ENCODE data around the gene MAPK13. TPM values are rescaled to one million over a fixed set of nuclear protein-coding genes. Genes with fewer than 3 reads are reported as not detected.
"Not testable (repeated sequence)": the region's sequence is repeated elsewhere in the genome, so short reads cannot be mapped to it uniquely, and the experiment has no call there.

The MAPK13 gene
- total RNA-seq, 1 experiment from 2014 or later: not detected

DNA sequence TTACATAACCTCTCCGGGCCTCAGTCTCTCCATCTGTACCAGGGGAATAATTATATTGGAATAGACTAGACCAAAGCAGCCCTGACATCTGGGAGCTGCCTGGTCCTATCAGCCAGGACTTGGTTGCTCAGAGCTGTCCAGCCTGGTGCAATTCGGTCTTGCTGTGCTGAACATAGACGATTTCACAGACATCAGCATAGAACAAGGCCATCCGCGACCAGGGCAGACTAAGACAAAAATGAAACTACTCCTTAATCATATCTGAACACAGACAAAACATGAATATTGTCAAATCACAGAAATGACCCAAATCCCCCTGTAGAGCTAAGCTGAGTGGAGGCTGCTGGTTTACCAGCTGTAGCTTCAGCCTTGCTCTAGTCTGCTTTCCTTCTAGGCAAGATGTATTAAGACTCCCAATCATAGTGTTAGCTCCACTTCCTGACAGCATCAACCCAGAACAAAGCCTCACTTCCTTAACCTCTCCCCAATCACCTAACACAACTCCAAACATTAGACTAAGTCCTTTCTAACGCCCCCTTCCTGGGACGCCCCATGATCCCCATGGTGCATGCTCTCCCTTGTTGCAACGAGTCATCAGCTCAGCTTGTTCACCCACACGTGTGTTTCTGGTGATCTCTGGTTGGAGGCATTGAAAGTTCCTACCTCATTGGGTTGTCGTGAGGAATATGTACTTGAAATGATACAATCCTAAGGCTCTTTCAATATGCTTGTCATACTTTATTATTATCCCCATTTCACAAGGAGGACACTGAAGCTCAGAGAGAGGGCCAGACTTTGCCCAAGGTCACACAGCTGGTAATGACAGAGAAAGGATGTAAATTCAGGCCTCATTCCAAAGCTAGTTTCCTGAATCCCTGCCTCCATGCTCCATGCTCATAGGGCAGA lies 3.5 kb upstream of the MAPK13 start:
- Histone ChIP-seq H3K4me3 (no peak overlapping the region), H3K27me3 (replicated peaks) (no peaks in the 10 kb centered on the region), H3K4me1 (replicated peaks) (peaks cover 12% of the 10 kb centered on the region), H3K9me3 (replicated peaks) (no peaks in the 10 kb centered on the region; the same call in 1 of the 2 replicates), H3K27ac (no peak overlapping the region), H3K36me3 (no peaks in the 10 kb centered on the region)
- no peak for DNase-seq (ENCODE audit: low read depth in 1 of 2, low spot score in 2 of 2)

DNA sequence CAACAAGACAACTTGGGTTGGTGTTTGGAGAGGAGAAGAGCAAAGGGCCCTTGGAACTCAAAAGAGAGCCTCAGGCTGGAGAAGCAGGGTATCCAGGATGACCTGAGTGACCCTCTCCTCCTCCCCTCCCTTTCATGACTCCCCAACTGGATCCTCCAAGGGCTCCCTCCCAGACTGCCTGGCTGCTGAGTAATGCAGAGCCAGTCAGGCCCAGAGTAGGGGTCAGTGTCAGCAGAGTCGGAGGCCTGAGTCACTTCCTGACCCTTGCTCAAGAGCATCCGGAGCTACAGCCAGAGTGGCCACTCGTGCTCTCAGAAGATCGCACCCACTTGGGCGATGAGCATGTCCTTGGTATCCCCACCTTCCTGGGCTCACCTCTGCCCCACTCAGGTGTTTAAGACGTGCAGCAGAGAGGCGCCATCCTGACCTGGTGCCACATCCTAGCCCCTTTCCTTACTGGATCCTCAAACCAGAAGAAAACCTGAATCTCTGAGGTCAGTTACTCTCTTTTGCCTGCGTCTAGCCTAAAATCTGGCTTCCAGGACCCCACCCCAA lies 2.8 kb upstream of the MAPK13 start:
- no peak overlapping the region for H3K27ac ChIP-seq
- no peaks in the 10 kb centered on the region; the same call in 1 of the 2 replicates for H3K9me3 ChIP-seq (replicated peaks)
- DNase-seq (ENCODE audit: low read depth in 1 of 2, low spot score in 2 of 2): peak in 1 of 2 experiments; percentile 65
- no peaks in the 10 kb centered on the region for H3K36me3 ChIP-seq
- peaks cover 12% of the 10 kb centered on the region for H3K4me1 ChIP-seq (replicated peaks)
- no peaks in the 10 kb centered on the region for H3K27me3 ChIP-seq (replicated peaks)
- no peak overlapping the region for H3K4me3 ChIP-seq

DNA sequence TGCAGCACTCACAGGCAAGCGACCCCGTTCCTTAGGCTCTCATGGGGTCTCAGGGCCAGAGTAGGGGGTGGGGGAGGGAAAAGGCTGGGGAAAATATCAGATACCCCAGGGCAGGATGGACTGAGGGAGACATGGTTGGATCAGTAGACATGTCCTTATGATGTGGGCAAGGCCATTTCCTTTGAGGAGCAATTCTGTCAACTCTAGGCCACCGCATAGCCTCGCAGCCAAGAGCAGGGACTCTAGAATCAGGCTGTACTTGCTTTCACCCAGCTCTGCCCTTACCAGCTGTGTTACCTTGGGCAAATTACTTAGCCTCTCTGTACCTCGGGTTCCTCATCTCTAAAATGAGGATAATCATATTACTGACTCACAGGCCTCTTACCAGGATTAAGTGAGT lies 2.2 kb upstream of the MAPK13 start:
- Histone ChIP-seq H3K4me3 (no peak overlapping the region), H3K9me3 (replicated peaks) (no peaks in the 10 kb centered on the region; the same call in 1 of the 2 replicates), H3K4me1 (replicated peaks) (peaks cover 12% of the 10 kb centered on the region), H3K27ac (no peak overlapping the region), H3K36me3 (no peaks in the 10 kb centered on the region), H3K27me3 (replicated peaks) (no peaks in the 10 kb centered on the region)
- DNase-seq (ENCODE audit: low read depth in 1 of 2, low spot score in 2 of 2): no peak

DNA sequence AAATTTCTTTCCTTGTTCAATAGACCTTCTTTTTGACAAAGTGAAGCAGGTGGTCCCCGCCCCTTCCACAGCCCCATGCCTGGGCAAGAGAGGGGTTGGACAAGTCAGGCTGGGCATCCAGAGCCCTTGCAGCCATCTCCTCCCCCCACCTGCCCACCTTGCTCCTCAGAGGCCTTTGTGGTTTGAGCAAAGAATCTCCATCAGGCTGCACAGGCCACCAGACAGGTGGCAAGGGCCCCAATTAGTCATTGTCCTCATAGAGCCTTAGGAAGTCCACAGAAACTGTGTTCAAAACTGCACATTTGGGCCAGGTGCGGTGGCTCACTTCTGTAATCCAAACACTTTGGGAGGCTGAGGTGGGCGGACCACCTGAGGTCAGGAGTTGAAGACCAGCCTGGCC lies 1.5 kb upstream of the MAPK13 start:
- H3K4me3 ChIP-seq: no peak overlapping the region
- DNase-seq (ENCODE audit: low read depth in 1 of 2, low spot score in 2 of 2): no peak
- H3K27ac ChIP-seq: no peak overlapping the region
- no peaks in the 10 kb centered on the region; the same call in 1 of the 2 replicates for H3K9me3 ChIP-seq (replicated peaks)
- peaks cover 12% of the 10 kb centered on the region for H3K4me1 ChIP-seq (replicated peaks)
- H3K27me3 ChIP-seq (replicated peaks): no peaks in the 10 kb centered on the region
- H3K36me3 ChIP-seq: no peaks in the 10 kb centered on the region

DNA sequence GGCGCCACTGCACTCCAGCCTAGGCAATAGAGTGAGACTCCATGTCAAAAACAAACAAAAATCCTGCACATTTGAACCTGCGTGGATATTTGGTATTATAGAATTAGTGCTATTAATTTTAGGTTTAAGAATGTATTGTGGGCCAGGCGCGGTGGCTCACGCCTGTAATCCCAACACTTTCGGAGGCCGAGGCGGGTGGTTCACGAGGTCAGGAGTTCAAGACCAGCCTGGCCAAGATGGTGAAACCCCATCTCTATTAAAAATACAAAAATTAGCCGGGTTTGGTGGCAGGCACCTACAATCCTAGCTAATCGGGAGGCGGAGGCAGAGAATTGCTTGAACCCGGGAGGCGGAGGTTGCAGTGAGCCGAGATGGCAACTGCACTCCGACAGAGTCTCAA lies 979 bp upstream of the MAPK13 start:
- H3K4me3 ChIP-seq; H3K36me3 ChIP-seq; H3K9me3 ChIP-seq (replicated peaks); H3K27ac ChIP-seq; H3K27me3 ChIP-seq (replicated peaks); DNase-seq (ENCODE audit: low read depth in 1 of 2, low spot score in 2 of 2): not testable (repeated sequence)
- peaks cover 12% of the 10 kb centered on the region for H3K4me1 ChIP-seq (replicated peaks)

DNA sequence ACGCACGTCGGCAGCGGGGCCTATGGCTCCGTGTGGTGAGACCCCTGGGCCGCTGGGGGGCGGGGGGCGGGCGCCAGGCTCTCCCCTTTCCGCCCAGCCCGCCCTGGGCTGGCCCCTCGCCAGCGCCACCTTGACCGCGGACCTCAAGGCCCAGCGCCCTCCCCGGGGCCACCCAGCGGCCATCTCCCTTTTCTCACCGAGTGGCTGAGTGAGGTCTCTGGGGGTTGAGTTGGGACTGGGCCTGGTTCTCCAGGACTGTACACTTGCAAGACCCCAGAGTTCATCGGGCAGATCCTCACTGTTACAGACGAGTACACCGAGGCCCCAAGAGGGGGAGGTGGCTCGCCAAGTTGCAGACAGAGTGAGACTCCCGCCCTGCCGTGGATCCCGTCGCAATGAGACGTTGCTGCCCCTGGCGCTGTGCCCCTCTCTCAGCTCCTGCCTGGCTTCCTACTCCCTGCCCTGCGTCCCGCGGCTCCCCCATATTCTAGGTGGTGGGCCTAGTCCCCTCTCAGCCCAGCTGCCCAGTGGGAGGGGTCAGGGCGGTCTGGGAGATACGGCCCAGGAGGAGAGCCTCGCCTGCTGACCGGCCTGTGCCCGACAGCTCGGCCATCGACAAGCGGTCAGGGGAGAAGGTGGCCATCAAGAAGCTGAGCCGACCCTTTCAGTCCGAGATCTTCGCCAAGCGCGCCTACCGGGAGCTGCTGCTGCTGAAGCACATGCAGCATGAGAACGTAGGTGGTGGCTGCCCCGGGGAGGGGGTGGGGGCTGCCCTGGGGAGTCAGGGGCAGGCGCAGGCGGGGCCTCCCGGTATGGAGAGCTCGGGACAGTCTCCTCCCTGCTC lies 576 bp downstream of the MAPK13 start:
- H3K27me3 ChIP-seq (replicated peaks): no peaks in the 10 kb centered on the region
- H3K4me3 ChIP-seq: no peak overlapping the region
- H3K36me3 ChIP-seq: no peaks in the 10 kb centered on the region
- H3K27ac ChIP-seq: no peak overlapping the region
- H3K9me3 ChIP-seq (replicated peaks): no peaks in the 10 kb centered on the region; the same call in 1 of the 2 replicates
- DNase-seq (ENCODE audit: low read depth in 1 of 2, low spot score in 2 of 2): no peak
- H3K4me1 ChIP-seq (replicated peaks): peaks cover 12% of the 10 kb centered on the region

DNA sequence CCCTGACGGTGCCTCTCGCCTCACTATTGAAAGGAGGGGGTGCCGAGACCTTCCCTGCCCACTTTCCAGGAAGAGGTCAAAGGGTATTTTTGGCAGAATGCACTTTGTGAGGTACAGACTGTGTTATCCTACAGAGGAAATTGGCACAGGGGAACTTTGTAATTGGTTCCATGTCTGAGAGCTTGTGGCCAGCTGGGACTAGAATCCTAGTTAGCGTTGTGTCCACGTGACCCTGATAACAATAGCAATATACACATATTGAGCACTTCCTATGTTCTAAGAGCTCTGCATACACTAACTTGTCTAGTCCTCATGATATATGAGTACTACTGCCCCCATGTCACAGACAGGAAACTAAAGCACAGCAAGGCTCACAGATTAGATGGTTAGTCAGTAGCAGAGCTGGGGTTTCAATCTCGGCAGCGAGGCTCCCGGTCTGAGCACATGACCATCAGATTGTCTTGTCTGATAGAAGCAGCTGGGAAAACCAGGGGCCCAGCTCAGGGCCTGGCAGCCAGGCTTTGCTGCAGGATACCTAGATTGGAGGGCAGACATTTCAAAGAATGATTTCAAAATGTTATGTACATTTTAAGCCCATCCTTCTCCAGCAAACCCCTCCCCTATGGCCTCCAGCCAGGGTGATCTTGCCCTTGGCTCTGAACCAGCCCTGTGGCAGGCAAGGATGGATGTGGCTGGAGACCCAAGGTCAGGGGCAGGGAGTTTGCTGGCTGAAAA lies 1.4 kb downstream of the MAPK13 start:
- no peaks in the 10 kb centered on the region for H3K9me3 ChIP-seq (replicated peaks)
- DNase-seq (ENCODE audit: low read depth in 1 of 2, low spot score in 2 of 2): no peak
- no peaks in the 10 kb centered on the region for H3K27me3 ChIP-seq (replicated peaks)
- H3K27ac ChIP-seq: no peak overlapping the region
- H3K4me3 ChIP-seq: no peak overlapping the region
- H3K36me3 ChIP-seq: no peaks in the 10 kb centered on the region
- H3K4me1 ChIP-seq (replicated peaks): peaks cover 12% of the 10 kb centered on the region

DNA sequence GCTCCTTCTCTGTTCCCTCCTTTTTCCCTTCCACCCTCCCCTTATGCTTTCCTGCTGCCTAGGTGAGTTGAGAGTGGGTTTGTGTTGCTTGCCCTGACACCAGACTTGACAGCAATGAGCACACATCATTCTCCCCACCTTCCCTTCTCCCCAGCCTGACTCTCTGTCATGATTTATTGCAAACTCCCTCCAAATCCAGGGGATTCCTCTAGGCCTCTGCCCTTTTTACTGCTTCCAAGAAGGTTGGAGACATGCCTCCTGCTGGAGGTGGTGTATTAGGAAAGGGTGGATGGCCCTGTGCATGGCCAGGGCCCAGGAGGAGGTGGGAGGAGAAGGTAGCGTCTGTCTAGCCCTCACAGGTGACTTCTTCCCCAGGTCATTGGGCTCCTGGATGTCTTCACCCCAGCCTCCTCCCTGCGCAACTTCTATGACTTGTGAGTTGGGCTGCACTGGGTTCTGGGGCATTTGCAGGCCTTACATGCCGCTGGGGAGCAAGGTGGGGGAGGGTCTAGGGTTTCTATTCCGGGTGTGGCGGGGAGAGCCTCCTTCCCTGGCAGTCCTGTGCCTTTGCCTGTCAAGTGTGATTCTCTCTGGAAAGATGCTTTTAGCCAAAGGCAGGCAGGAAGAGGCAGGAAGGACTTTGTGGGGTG lies 2.1 kb downstream of the MAPK13 start:
- no peak for DNase-seq (ENCODE audit: low read depth in 1 of 2, low spot score in 2 of 2)
- Histone ChIP-seq H3K4me3 (no peak overlapping the region), H3K9me3 (replicated peaks) (no peaks in the 10 kb centered on the region), H3K27me3 (replicated peaks) (no peaks in the 10 kb centered on the region), H3K4me1 (replicated peaks) (peaks cover 6% of the 10 kb centered on the region), H3K36me3 (no peaks in the 10 kb centered on the region), H3K27ac (no peak overlapping the region)

DNA sequence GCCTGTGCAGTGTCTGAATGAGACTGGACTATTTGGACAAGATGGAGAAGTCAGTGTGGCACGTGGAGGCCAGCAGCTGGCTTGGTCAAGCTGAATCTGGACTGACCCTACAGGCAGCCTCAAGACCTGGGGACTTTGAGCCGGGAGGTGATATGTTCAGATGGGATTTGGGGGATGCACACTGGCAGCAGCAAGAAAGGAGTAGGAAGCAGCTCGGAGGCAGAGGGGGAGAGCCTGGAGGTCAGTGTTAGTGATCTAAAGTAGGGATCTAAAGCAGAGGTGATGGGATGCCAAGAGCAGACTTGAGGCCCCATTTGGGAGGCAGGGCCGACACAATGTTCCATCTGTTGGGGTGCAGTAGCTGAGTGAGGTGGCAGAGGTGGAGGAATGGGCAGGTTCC lies 2.8 kb downstream of the MAPK13 start:
- H3K4me1 ChIP-seq (replicated peaks): no peaks in the 10 kb centered on the region; the same call in 1 of the 2 replicates
- no peaks in the 10 kb centered on the region for H3K36me3 ChIP-seq
- H3K27me3 ChIP-seq (replicated peaks): no peaks in the 10 kb centered on the region
- H3K4me3 ChIP-seq: no peak overlapping the region
- no peak overlapping the region for H3K27ac ChIP-seq
- no peaks in the 10 kb centered on the region for H3K9me3 ChIP-seq (replicated peaks)
- DNase-seq (ENCODE audit: low read depth in 1 of 2, low spot score in 2 of 2): no peak

DNA sequence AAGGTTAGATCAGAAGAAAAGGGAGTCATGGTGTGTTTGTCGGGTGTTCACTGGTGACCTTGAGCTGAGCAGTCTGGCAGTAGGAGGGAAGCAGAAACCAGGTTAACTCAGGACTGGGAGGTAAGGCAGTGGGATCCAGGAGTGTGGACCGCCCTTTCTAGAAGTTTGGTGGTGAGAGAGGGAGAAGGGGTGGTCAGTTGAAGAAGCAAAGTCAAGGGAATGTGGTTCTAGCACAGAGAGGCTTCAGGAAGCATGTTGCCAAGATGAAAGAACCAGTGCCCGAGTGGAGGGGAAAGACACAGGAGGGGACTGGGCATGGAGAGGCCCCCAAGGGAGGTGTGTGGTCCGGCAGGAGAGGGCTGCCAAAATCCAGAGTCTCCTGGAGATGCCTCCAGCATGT lies 3.6 kb downstream of the MAPK13 start:
- DNase-seq (ENCODE audit: low read depth in 1 of 2, low spot score in 2 of 2): no peak
- H3K4me3 ChIP-seq: no peak overlapping the region
- H3K27ac ChIP-seq: no peak overlapping the region
- no peaks in the 10 kb centered on the region for H3K27me3 ChIP-seq (replicated peaks)
- no peaks in the 10 kb centered on the region for H3K36me3 ChIP-seq
- H3K4me1 ChIP-seq (replicated peaks): no peaks in the 10 kb centered on the region
- H3K9me3 ChIP-seq (replicated peaks): no peaks in the 10 kb centered on the region

DNA sequence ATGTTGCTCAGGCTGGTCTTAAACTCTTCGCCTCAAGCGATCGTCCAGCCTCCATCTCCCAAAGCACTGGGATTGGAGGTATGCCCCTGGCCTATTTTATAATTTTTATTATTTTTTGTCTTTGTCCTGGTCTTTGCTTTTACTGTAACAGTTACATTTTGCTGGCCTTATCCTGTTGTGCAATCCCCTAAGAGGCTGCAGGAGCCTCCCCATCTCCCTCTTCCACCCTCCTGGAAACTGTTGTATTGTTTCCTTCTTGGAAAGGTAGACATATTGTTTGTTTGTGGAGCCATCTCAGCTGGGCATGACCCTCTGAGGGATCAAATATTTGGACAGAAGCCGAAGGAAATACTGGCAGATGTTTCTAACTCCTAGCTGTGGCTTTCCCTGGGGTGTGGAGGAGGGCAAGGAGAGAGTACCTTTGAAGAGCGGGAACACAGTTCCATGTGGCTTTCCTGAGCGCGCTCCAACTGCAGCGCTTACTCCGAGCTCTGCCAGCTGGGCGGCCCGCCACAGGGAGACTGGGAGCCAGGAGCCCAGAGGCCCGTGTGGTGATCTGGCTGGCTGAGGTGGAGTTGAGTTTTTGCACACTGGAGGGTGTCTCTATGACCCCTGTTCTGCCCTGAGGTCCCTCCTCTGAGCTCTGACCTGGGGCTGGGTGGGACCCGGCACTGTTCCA lies 4.9 kb downstream of the MAPK13 start:
- no peaks in the 10 kb centered on the region for H3K4me1 ChIP-seq (replicated peaks)
- no peaks in the 10 kb centered on the region for H3K9me3 ChIP-seq (replicated peaks)
- no peak overlapping the region for H3K4me3 ChIP-seq
- no peak for DNase-seq (ENCODE audit: low read depth in 1 of 2, low spot score in 2 of 2)
- no peaks in the 10 kb centered on the region for H3K36me3 ChIP-seq
- no peaks in the 10 kb centered on the region for H3K27me3 ChIP-seq (replicated peaks)
- H3K27ac ChIP-seq: no peak overlapping the region

DNA sequence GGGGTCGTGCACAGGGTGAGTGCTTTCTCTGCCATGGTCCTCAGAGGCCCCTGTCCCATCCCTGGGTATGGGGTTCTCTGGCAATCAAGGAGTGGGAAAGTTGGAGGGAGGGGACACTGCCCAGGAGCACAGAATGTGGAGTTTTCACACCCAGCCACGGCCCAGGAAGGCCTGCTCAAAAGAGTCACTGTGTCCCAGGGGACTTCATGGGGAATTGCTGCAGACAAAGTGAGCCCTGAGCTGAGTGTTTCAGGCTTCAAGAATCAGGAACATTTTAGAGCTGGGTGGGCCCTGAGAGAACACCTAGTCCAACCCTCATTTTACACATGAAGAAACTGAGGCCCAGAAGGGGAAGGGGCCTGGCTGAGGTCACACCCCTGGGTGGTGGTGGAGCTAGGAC lies 5.7 kb downstream of the MAPK13 start:
- H3K27me3 ChIP-seq (replicated peaks): no peaks in the 10 kb centered on the region
- H3K4me3 ChIP-seq: no peak overlapping the region
- no peak for DNase-seq (ENCODE audit: low read depth in 1 of 2, low spot score in 2 of 2)
- no peak overlapping the region for H3K27ac ChIP-seq
- H3K4me1 ChIP-seq (replicated peaks): no peaks in the 10 kb centered on the region
- no peaks in the 10 kb centered on the region for H3K9me3 ChIP-seq (replicated peaks)
- H3K36me3 ChIP-seq: no peaks in the 10 kb centered on the region

Data from SJSA1 (cell line).